GM21360 (cell line): ENCODE results near the gene FAM174B.

Experiments
- ATAC-seq: cut with Tn5 transposase; IDR thresholded peaks from one replicate; pipeline ENCODE4 v1.9.1; 2021; ENCODE audit warnings: mild to moderate bottlenecking, moderate library complexity; ENCODE audit not compliant: unreplicated experiment

Gene FAM174B

GRCh38 chr15:92574566-92574965, 81.0 kb downstream of the FAM174B start:
- ATAC-seq: no peak

GRCh38 chr15:92574161-92574560, 81.4 kb downstream of the FAM174B start:
- ATAC-seq: no peak

- no peak for ATAC-seq
Measured at GRCh38 chr15:92571824-92572223, 83.8 kb downstream of the FAM174B start.

- ATAC-seq: no peak
Measured at GRCh38 chr15:92570391-92570790, 85.2 kb downstream of the FAM174B start.

- ATAC-seq: no peak
Measured at GRCh38 chr15:92569778-92570177, 85.8 kb downstream of the FAM174B start.
